HG03457 (cell line): ENCODE data around the gene TOM1L1.
"Not testable (repeated sequence)": the region's sequence is repeated elsewhere in the genome, so short reads cannot be mapped to it uniquely, and the experiment has no call there.

Experiments used
- ATAC-seq: cut with Tn5 transposase; IDR thresholded peaks from one replicate; pipeline ENCODE4 v1.9.1; 2021; ENCODE audit warnings: moderate number of reproducible peaks; ENCODE audit not compliant: unreplicated experiment

Gene TOM1L1, protein sequence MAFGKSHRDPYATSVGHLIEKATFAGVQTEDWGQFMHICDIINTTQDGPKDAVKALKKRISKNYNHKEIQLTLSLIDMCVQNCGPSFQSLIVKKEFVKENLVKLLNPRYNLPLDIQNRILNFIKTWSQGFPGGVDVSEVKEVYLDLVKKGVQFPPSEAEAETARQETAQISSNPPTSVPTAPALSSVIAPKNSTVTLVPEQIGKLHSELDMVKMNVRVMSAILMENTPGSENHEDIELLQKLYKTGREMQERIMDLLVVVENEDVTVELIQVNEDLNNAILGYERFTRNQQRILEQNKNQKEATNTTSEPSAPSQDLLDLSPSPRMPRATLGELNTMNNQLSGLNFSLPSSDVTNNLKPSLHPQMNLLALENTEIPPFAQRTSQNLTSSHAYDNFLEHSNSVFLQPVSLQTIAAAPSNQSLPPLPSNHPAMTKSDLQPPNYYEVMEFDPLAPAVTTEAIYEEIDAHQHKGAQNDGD

GRCh38 chr17:54900457-54901229, at the start of gene TOM1L1:
TSS of gene TOM1L1 (plus strand) at chr17:54900852. CDS start at chr17:54900866, 14 bp downstream.
- peak; percentile 73 for ATAC-seq

DNA sequence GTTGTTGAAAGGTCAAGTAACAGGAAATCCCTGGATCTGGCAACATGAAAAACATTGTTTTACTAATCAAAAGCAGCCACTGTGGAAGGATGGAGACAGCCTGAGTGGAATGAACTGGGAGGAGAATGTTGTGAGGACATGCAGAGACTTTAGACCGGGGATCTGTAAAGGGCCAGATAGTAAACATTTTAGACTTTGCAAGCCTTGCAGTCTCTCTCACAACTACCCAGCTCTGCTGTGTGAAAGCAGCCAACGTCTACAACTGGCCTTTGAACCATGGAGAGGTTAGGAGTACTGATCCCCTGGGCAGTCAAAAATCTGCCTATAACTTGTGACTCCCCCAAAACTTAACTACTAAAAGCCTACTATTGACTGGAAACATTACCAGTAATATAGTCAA, 41.5 kb upstream of the TOM1L1 start:
- ATAC-seq, result no peak

- no peak for ATAC-seq
Measured at GRCh38 chr17:54860617-54861470, 39.8 kb upstream of the TOM1L1 start.

DNA sequence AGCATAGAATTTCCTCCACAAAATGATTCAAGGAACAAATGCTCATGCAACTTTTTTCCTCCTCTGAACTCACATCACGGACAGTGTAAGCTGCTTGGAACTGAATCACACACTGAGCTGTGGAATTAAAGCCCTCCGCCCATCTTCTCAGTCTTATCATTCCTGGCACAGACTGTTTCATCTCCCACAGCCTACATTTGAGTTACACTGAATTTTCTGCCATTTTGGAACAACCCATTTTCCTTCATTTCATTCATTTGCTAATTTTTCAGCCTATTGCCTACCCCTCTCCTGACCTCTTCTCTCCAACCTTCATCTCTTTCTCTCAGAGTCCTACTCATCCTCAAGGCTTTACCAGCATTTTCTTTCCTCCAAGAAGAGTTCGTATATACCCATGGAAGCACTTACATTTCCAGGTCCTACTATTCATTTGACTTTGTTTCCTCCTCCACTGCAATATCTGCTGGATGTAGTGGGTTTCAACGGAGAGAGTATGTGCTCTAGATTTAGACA, 39.1 kb upstream of the TOM1L1 start:
- ATAC-seq, result no peak

DNA sequence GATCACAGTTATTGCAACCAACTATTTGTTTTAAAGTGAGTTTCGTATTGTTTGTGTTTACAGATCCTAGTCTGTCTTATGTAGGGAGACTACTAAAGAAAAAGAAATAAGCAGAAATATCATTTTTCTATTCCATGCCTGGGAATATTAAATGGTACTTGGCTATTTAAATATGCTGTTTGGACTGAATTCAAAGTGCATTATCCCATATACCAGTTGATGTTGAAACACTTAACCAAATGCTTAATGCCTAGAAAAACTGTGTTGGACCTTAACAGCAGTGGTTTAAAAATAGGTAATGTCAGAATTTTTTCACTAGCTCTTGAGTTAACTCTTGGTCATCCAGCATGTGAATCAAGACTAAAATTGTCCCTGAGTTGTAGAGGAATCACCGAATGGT, 37.5 kb upstream of the TOM1L1 start:
- ATAC-seq, result no peak

GRCh38 chr17:54864070-54864469, 36.6 kb upstream of the TOM1L1 start:
- no peak for ATAC-seq

- no peak for ATAC-seq
Measured at GRCh38 chr17:54864636-54865356, 35.9 kb upstream of the TOM1L1 start.

GRCh38 chr17:54867634-54868033, 33.0 kb upstream of the TOM1L1 start:
- no peak for ATAC-seq

GRCh38 chr17:54870671-54871175, 29.9 kb upstream of the TOM1L1 start:
- no peak for ATAC-seq

DNA sequence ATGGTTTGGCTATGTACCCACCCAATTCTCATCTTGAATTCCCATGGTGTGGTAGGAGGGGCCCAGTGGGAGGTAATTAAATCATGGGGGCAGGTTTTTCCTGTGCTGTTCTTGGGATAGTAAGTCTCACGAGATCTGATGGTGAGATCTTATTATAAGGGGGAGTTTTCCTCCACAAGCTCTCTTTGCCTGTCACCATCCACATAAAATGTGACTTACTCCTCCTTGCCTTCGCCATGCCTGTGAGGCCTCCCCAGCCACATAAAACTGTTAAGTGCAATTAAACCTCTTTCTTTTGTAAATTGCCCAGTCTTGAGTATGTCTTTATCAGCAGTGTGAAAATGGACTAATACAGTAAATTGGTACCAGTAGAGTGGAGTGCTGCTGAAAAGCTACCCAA, 24.7 kb upstream of the TOM1L1 start:
- not testable (repeated sequence) for ATAC-seq

DNA sequence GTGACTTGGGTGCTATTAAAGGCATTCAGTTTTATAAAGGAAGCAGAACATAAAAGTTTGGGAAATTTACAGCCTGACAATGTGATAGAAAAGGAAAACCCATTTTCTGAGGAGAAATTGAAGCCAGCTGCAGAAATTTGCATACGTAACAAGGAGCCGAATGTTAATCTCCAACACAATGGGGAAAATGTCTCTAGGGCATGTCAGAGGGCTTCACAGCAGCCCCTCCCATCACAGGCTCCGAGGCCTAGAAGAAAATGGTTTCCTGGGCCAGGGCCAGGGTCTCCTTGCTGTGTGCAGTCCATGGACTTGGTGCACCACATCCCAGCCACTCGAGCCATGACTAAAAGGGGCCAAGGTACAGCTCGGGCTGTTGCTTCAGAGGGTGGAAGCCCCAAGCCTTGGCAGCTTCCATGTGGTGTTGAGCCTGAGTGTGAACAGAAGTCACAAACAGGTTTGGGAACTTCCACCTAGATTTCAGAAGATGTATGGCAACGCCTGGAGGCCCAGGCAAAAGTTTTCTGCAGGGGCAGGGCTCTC, 23.9 kb upstream of the TOM1L1 start:
- no peak for ATAC-seq

- no peak for ATAC-seq
Measured at GRCh38 chr17:54881255-54881972, 19.2 kb upstream of the TOM1L1 start.

DNA sequence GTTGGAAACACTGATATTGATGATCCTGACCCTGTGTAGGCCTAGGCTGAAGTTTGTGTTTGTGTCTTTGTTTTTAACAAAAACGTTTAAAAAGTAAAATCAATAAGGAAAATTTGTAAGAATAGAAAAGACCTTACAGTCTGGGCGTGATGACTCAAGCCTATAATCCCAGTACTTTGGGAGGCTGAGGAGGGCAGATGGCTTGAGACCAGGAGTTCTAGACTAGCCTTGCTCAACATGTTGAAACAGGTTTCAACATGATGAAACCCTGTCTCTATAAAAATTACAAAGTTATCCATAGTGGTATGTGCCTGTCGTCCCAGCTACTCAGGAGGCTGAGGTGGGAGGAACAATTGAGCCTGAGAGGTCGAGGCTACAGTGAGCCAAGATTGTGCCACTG, 18.3 kb upstream of the TOM1L1 start:
- no peak for ATAC-seq

DNA sequence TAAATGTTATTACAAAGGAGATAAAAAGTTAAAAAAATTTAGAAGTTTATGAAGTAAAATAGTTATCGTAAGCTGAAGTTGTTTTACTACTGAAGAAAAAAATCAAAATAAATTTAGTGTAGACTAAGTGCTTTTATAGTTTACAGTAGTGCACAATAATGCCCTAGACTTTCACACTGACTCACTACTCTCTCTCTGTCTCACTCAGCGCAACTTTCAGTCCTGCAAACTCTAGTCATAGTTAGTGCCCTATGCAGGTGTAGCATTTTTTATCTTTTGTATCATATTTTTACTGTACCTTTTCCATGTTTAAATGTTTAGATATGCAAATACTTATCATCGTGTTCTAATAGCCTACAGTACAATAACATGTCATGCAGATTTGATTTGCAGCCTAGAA, 17.7 kb upstream of the TOM1L1 start:
- ATAC-seq, result no peak

DNA sequence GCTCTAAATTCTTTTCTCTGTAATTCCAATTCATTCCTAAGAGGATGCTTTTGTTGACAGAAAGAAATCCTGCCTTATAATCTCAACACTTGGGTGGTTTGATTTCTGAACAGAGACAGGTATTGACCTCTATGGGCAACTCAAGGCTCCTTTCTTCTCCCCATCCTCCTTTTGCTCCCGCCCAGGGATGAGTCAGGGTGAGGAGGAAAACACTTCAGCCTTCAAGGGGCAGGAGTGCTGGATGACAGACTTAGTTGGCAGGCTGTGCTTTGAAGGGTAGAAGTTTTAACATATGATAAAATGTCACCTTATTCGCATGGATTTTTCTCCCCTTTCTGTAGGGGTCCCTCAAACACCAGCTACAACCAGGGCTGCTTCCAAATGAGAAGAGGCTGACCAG, 16.7 kb upstream of the TOM1L1 start:
- no peak for ATAC-seq

- ATAC-seq, result no peak
Measured at GRCh38 chr17:54887787-54888186, 12.9 kb upstream of the TOM1L1 start.

DNA sequence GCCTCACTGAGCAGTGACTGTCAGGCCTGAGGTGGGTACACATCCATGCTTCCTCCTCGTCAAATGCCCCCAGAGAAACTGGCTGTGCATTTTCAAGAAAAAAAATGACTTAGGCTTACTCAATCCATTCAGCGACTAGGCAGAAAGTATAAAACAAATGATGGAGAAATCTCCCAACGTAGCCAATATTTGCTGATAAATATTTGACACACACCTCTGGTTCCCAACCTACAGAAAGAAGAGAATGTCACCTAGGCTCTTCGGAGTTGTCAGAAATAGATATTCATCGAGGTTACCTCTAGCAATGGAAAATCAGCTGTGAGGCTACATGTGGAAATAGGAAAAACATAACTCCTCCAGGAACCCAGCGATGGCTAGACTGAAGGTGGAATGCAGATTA, 12.4 kb upstream of the TOM1L1 start:
- ATAC-seq, result no peak

GRCh38 chr17:54888981-54889380, 11.7 kb upstream of the TOM1L1 start:
- no peak for ATAC-seq

DNA sequence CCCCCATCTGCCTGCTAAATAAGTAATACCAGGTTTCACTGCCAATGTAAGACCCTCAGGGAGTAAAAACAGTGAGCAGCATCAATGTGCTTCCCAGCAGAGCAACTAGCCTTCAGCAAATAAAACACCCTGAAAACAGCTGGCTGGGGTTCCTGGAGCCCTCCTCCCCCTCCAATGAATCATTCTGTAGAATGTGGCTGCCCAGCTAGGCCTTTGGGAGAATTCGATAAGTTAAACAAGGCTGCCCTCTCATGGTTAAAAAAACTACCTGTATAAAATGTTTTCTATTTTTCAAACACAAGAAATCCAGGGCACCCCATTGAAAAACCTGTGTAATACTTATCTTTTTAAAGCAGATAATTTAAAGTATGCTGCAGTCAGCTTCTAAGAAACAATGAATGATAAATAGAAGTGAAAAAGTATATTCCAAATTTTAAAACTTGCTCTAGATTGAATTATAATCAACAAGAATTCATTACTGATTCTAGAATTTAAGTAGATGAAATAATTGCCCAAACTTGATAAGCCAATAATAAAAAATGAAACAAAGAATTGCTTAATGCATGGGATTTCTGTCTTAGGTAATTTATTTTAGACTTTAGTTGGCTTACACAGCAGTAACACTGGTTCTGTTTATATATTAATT, 9.4 kb upstream of the TOM1L1 start:
- ATAC-seq, result no peak
